HepG2 (cell line): ENCODE measurements around the gene ILDR2. TPM values are rescaled to one million over a fixed set of nuclear protein-coding genes. Genes with fewer than 3 reads are reported as not detected.
A peak's percentile ranks its signal among the peaks of the same experiment; 100 is the strongest.

Source experiments
- CHCHD3 ChIP-seq: sonication (generic); formaldehyde crosslinking; IDR thresholded peaks from 2 replicates; pipeline ENCODE4 v1.8.0; 2022; ENCODE audit warnings: mild to moderate bottlenecking, missing genetic modification reagents, moderate library complexity
- EZH2 ChIP-seq: conservative IDR thresholded peaks from 2 replicates; pipeline ENCODE4 v1.6.1; 2012; ENCODE audit warnings: mild to moderate bottlenecking, low read depth, low read length, moderate library complexity
- FOXP1 ChIP-seq, 2 experiments: fragments of 450-650 bp in 1 of 2; IDR thresholded peaks; 2 replicates each; pipeline ENCODE4 v1.6.1; 2017 to 2018; ENCODE audit warnings: antibody characterized with exemption in 1 of 2
- HIVEP1 ChIP-seq: sonication (generic); formaldehyde crosslinking; IDR thresholded peaks from 2 replicates; pipeline ENCODE4 v1.4.0; 2020; ENCODE audit warnings: mild to moderate bottlenecking, missing genetic modification reagents
- KDM5B ChIP-seq: sonication (generic); formaldehyde crosslinking; IDR thresholded peaks from 2 replicates; pipeline ENCODE4 v1.4.0; 2020; ENCODE audit warnings: missing genetic modification reagents, mild to moderate bottlenecking, borderline replicate concordance
- POLR2A ChIP-seq, 2 experiments: IDR thresholded peaks; 2 replicates each; pipeline ENCODE4 v1.6.1; 2011; ENCODE audit warnings: low read depth in 2 of 2, low read length in 2 of 2, mild to moderate bottlenecking in 1 of 2, moderate library complexity in 1 of 2; ENCODE audit not compliant: insufficient read depth in 1 of 2
- RBAK ChIP-seq: sonication (generic); formaldehyde crosslinking; IDR thresholded peaks from 2 replicates; pipeline ENCODE4 v1.5.1; 2020; ENCODE audit warnings: mild to moderate bottlenecking, missing genetic modification reagents
- RFX1 ChIP-seq: fragments of 450-650 bp; IDR thresholded peaks from 2 replicates; pipeline ENCODE4 v1.6.1; 2017
- ZNF562 ChIP-seq: sonication (generic); formaldehyde crosslinking; IDR thresholded peaks from 2 replicates; pipeline ENCODE4 v1.8.0; 2022; ENCODE audit warnings: missing genetic modification reagents, borderline replicate concordance
- ZNF709 ChIP-seq: sonication (generic); formaldehyde crosslinking; IDR thresholded peaks from 2 replicates; pipeline ENCODE4 v1.5.0; 2020; ENCODE audit warnings: mild to moderate bottlenecking, missing genetic modification reagents
- ZNF790 ChIP-seq: sonication (generic); formaldehyde crosslinking; IDR thresholded peaks from 2 replicates; pipeline ENCODE4 v1.8.0; 2022; ENCODE audit warnings: missing genetic modification reagents, mild to moderate bottlenecking, borderline replicate concordance
- polyA plus RNA-seq, 8 experiments: library from polyadenylated mRNA; depleted of rRNA in 3 of 8; stranded (reverse) in 7 of 8; unstranded in 1 of 8; fragments of >200 nt; fragmentation: Illumina TruSeq in 4 of 8; extraction: Trizol in 4 of 8; gene quantifications; 2 replicates each; pipeline versions ENCODE4 v1.2.1 to v1.2.3, GENCODE V29; 2011 to 2016; ENCODE audit warnings: low read depth in 4 of 8, missing spikeins in 1 of 8, mixed read lengths in 1 of 8; ENCODE audit not compliant: insufficient read depth in 1 of 8
- total RNA-seq, 5 experiments: library from RNA; depleted of rRNA; stranded (reverse); fragments of >200 nt; fragmentation: Illumina TruSeq; extraction: Trizol; gene quantifications; 2 replicates each; pipeline ENCODE4 v1.2.3, GENCODE V29; 2016; ENCODE audit warnings: low read depth in 1 of 5
- TF ChIP-seq, protein P1 (sequence below): sonication (generic); formaldehyde crosslinking; IDR thresholded peaks from 2 replicates; pipeline ENCODE4 v1.4.0; 2020; ENCODE audit warnings: missing genetic modification reagents, borderline replicate concordance
- TF ChIP-seq, protein P2 (sequence below): sonication (generic); formaldehyde crosslinking; IDR thresholded peaks from 2 replicates; pipeline ENCODE4 v1.4.0; 2020; ENCODE audit warnings: low read depth, mild to moderate bottlenecking, missing genetic modification reagents
- TF ChIP-seq, protein P3 (sequence below): sonication (generic); formaldehyde crosslinking; IDR thresholded peaks from 2 replicates; pipeline ENCODE4 v1.4.0; 2020; ENCODE audit warnings: missing genetic modification reagents
- TF ChIP-seq, protein P4 (sequence below): sonication (generic); formaldehyde crosslinking; IDR thresholded peaks from 2 replicates; pipeline ENCODE4 v1.8.1; 2023; ENCODE audit warnings: mild to moderate bottlenecking, missing genetic modification reagents, borderline replicate concordance
- TF ChIP-seq, protein P5 (sequence below): sonication (generic); formaldehyde crosslinking; IDR thresholded peaks from 2 replicates; pipeline ENCODE4 v1.5.1; 2020; ENCODE audit warnings: missing genetic modification reagents, mild to moderate bottlenecking, borderline replicate concordance
- TF ChIP-seq, protein P6 (sequence below): IDR thresholded peaks from 2 replicates; pipeline ENCODE4 v1.6.1; 2012; ENCODE audit warnings: inconsistent platforms
- TF ChIP-seq, protein P7 (sequence below): sonication (generic); formaldehyde crosslinking; IDR thresholded peaks from 2 replicates; pipeline ENCODE4 v1.4.0; 2020; ENCODE audit warnings: mild to moderate bottlenecking, missing genetic modification reagents

Gene ILDR2
- total and polyA plus RNA-seq, 2 of the 13 experiments (the other 11 are each of a cell fraction or from before 2014, with no cell fraction given) = 0.04 TPM; not detected in 1

DNA sequence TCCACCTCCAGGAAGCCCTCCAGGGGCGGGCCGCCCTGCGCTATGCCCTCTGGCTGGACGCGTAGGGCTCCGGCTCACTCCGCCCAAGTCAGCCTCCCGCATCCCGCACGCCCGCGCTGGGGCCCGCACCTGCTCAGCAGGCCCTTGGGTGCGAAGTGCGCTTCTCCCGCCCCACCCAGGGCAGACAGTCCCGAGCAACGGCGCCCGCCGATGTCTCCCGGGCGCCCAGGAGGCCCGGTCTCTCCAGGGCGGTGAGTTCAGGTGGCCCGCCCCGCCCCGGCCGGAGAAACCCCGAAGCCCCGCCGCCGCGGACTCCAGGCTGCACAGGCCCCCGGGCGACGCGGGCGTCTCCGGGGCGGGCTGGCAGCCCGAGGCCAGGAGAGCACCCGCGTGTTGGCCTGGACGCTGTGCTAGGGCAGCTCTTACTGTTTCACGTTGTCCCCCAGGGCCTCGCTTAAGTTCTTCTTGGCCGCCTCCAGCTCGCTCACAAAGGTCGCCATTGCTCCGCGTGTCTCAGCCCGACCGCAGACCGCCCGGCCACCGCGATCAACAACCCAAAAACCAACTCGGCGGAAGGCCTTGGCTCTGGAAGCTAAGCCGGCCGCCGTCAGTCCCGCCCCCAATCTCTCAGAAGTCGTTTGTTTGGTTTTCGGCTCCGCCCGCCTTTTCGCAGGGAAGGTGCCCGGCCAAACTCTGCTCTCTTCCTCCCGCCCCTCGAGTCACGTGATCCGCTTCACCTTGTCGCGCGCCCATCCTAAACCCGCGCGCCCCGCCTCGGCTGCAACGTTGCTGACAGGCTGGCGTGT is 99.4 kb downstream of the ILDR2 start, which contains the start of gene TADA1 (continued):
- TF ChIP-seq, protein P1, sequence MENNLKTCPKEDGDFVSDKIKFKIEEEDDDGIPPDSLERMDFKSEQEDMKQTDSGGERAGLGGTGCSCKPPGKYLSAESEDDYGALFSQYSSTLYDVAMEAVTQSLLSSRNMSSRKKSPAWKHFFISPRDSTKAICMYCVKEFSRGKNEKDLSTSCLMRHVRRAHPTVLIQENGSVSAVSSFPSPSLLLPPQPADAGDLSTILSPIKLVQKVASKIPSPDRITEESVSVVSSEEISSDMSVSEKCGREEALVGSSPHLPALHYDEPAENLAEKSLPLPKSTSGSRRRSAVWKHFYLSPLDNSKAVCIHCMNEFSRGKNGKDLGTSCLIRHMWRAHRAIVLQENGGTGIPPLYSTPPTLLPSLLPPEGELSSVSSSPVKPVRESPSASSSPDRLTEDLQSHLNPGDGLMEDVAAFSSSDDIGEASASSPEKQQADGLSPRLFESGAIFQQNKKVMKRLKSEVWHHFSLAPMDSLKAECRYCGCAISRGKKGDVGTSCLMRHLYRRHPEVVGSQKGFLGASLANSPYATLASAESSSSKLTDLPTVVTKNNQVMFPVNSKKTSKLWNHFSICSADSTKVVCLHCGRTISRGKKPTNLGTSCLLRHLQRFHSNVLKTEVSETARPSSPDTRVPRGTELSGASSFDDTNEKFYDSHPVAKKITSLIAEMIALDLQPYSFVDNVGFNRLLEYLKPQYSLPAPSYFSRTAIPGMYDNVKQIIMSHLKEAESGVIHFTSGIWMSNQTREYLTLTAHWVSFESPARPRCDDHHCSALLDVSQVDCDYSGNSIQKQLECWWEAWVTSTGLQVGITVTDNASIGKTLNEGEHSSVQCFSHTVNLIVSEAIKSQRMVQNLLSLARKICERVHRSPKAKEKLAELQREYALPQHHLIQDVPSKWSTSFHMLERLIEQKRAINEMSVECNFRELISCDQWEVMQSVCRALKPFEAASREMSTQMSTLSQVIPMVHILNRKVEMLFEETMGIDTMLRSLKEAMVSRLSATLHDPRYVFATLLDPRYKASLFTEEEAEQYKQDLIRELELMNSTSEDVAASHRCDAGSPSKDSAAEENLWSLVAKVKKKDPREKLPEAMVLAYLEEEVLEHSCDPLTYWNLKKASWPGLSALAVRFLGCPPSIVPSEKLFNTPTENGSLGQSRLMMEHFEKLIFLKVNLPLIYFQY (CRISPR knock-in tag) = peak; percentile 51; the same call in 1 of the 2 replicates
- TF ChIP-seq, protein P2, sequence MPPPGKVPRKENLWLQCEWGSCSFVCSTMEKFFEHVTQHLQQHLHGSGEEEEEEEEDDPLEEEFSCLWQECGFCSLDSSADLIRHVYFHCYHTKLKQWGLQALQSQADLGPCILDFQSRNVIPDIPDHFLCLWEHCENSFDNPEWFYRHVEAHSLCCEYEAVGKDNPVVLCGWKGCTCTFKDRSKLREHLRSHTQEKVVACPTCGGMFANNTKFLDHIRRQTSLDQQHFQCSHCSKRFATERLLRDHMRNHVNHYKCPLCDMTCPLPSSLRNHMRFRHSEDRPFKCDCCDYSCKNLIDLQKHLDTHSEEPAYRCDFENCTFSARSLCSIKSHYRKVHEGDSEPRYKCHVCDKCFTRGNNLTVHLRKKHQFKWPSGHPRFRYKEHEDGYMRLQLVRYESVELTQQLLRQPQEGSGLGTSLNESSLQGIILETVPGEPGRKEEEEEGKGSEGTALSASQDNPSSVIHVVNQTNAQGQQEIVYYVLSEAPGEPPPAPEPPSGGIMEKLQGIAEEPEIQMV (CRISPR knock-in tag) = no peak
- no peak for TF ChIP-seq ZNF562
- TF ChIP-seq, protein P3, sequence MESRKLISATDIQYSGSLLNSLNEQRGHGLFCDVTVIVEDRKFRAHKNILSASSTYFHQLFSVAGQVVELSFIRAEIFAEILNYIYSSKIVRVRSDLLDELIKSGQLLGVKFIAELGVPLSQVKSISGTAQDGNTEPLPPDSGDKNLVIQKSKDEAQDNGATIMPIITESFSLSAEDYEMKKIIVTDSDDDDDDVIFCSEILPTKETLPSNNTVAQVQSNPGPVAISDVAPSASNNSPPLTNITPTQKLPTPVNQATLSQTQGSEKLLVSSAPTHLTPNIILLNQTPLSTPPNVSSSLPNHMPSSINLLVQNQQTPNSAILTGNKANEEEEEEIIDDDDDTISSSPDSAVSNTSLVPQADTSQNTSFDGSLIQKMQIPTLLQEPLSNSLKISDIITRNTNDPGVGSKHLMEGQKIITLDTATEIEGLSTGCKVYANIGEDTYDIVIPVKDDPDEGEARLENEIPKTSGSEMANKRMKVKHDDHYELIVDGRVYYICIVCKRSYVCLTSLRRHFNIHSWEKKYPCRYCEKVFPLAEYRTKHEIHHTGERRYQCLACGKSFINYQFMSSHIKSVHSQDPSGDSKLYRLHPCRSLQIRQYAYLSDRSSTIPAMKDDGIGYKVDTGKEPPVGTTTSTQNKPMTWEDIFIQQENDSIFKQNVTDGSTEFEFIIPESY = peak; percentile 58; the same call in 1 of the 2 replicates
- TF ChIP-seq FOXP1 (IDR thresholded peaks at IDR 0.05) = no peak
- peak; percentile 29; the same call in 1 of the 2 replicates for TF ChIP-seq FOXP1 (CRISPR knock-in tag; IDR thresholded peaks at IDR 0.05)
- TF ChIP-seq, protein P4, sequence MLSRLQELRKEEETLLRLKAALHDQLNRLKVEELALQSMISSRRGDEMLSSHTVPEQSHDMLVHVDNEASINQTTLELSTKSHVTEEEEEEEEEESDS (CRISPR knock-in tag) = 0 out of 2 replicates have a peak, but pooled peaks have one; percentile 38
- no peak; the same call in 1 of the 2 replicates for TF ChIP-seq ZNF790 (CRISPR knock-in tag)
- no peak; the same call in 1 of the 2 replicates for TF ChIP-seq HIVEP1
- TF ChIP-seq, protein P5, sequence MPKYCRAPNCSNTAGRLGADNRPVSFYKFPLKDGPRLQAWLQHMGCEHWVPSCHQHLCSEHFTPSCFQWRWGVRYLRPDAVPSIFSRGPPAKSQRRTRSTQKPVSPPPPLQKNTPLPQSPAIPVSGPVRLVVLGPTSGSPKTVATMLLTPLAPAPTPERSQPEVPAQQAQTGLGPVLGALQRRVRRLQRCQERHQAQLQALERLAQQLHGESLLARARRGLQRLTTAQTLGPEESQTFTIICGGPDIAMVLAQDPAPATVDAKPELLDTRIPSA (CRISPR knock-in tag) = no peak
- TF ChIP-seq, protein P6, sequence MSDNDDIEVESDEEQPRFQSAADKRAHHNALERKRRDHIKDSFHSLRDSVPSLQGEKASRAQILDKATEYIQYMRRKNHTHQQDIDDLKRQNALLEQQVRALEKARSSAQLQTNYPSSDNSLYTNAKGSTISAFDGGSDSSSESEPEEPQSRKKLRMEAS = peak; percentile 93
- peak; percentile 68 to 72 for TF ChIP-seq POLR2A (IDR thresholded peaks at IDR 0.05; ENCODE audit: insufficient read depth in 1 of 2, low read depth in 2 of 2, low read length in 2 of 2)
- no peak for TF ChIP-seq EZH2
- TF ChIP-seq KDM5B (CRISPR knock-in tag) = peak; percentile 41; the same call in 1 of the 2 replicates
- no peak for TF ChIP-seq RFX1
- TF ChIP-seq CHCHD3 (CRISPR knock-in tag) = no peak
- peak; percentile 61; the same call in 1 of the 2 replicates for TF ChIP-seq ZNF709
- TF ChIP-seq, protein P7, sequence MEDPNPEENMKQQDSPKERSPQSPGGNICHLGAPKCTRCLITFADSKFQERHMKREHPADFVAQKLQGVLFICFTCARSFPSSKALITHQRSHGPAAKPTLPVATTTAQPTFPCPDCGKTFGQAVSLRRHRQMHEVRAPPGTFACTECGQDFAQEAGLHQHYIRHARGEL (CRISPR knock-in tag) = no peak; the same call in 1 of the 2 replicates
- no peak for TF ChIP-seq RBAK (CRISPR knock-in tag)
